ENCODE results near the gene MBD2. TPM values are rescaled to one million over a fixed set of nuclear protein-coding genes. Genes with fewer than 3 reads are reported as not detected.

Gene MBD2
- total RNA-seq, 4 donors from 2014 or later = 54.2 to 63.5 (median 59.5) TPM

DNA sequence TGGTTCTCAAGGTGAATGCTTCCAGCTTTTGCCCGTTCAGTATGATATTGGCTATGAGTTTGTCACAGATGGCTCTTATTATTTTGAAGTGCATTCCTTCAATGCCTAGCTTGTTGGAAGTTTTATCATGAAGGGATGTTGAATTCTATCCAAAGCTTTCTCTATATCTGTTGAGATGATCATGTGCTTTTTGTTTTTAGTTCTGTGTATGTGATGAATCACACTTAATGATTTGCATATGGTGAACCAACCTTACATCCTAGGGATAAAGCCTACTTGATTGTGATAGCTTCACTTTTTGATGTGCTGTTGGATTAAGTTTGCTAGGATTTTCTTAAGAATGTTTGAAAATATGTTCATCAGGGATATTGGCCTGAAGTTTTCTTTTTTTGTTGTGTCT lies 112.1 kb downstream of the MBD2 start:
- TF ChIP-seq POLR2A (IDR thresholded peaks at IDR 0.05) = no peak
- TF ChIP-seq, protein P1, sequence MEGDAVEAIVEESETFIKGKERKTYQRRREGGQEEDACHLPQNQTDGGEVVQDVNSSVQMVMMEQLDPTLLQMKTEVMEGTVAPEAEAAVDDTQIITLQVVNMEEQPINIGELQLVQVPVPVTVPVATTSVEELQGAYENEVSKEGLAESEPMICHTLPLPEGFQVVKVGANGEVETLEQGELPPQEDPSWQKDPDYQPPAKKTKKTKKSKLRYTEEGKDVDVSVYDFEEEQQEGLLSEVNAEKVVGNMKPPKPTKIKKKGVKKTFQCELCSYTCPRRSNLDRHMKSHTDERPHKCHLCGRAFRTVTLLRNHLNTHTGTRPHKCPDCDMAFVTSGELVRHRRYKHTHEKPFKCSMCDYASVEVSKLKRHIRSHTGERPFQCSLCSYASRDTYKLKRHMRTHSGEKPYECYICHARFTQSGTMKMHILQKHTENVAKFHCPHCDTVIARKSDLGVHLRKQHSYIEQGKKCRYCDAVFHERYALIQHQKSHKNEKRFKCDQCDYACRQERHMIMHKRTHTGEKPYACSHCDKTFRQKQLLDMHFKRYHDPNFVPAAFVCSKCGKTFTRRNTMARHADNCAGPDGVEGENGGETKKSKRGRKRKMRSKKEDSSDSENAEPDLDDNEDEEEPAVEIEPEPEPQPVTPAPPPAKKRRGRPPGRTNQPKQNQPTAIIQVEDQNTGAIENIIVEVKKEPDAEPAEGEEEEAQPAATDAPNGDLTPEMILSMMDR (IDR thresholded peaks at IDR 0.05) = no peak
- H3K4me3 ChIP-seq (ENCODE audit: low read depth, poor library complexity, severe bottlenecking) = no peak overlapping the region
- WGBS, 2 donors = 55 to 61% methylated on average over 1 of the region's 1 CpG
- intact Hi-C loops (cut with DNase I; ENCODE audit: low total_unique reads) = no loop called here
- DNase-seq (ENCODE audit: low spot score in 2 of 2) = no peak

GRCh38 chr18:54109131-54109683 lies 115.3 kb downstream of the MBD2 start:
- H3K4me3 ChIP-seq (ENCODE audit: low read depth, poor library complexity, severe bottlenecking) = no peak overlapping the region
- TF ChIP-seq, protein P1 (IDR thresholded peaks at IDR 0.05) = no peak
- TF ChIP-seq POLR2A (IDR thresholded peaks at IDR 0.05) = no peak
- no peak for DNase-seq (ENCODE audit: low spot score in 2 of 2)
- WGBS, 2 donors = 79% methylated on average over 3 of the region's 3 CpGs
- intact Hi-C loops (cut with DNase I; ENCODE audit: low total_unique reads) = no loop called here

- TF ChIP-seq, protein P1 (IDR thresholded peaks at IDR 0.05) = no peak
- no peak for TF ChIP-seq POLR2A (IDR thresholded peaks at IDR 0.05)
- no peak overlapping the region for H3K4me3 ChIP-seq (ENCODE audit: low read depth, poor library complexity, severe bottlenecking)
- 68 to 70% methylated on average over 1 of the region's 1 CpG for WGBS, 2 donors
- no peak for DNase-seq (ENCODE audit: low spot score in 2 of 2)
- intact Hi-C loops (cut with DNase I; ENCODE audit: low total_unique reads) = no loop called here
Measured at GRCh38 chr18:54102123-54102522, 122.3 kb downstream of the MBD2 start.

Other genes with a start within 250 kb of the MBD2 start
- 10 to 100 TPM; 14.8 to 22.4 (median 18.2) TPM for gene POLI, start 44.8 kb upstream of the MBD2 start, total RNA-seq
- gene STARD6, start 133.2 kb upstream of the MBD2 start, total RNA-seq = not detected
- 1 to 10 TPM in 1 of 4 donors, under 1 TPM in 3; 0.29 to 3.3 (median 0.88) TPM for gene C18orf54, start 133.2 kb upstream of the MBD2 start, total RNA-seq